HL-60 (cell line): Measurements from ENCODE around the gene OR7G1.

Experiments used
- DNase-seq, 2 experiments: peaks; one replicate each; pipeline ENCODE4 v3.0.0-alpha.2; 2010 to 2020; ENCODE audit warnings: low read depth in 1 of 2, low spot score in 1 of 2
- H3K27ac ChIP-seq: fragments of 250-450 bp; sonication (Bioruptor Pico); replicated peaks from 2 replicates; pipeline ENCODE4 v1.5.1; 2020; ENCODE audit warnings: mild to moderate bottlenecking, moderate library complexity
- H3K27me3 ChIP-seq: fragments of 250-450 bp; sonication (Bioruptor Pico); 2 replicates; pipeline ENCODE4 v1.5.1; 2021; ENCODE audit warnings: mild to moderate bottlenecking, moderate library complexity; ENCODE audit not compliant: insufficient read depth, poor library complexity, severe bottlenecking
- H3K4me3 ChIP-seq: replicated peaks from 2 replicates; pipeline ENCODE4 v1.5.1; 2011; ENCODE audit warnings: mild to moderate bottlenecking, control low read depth, low read length; ENCODE audit not compliant: insufficient read depth
- GABPA ChIP-seq: IDR thresholded peaks from 2 replicates; pipeline ENCODE4 v1.6.1; 2012; ENCODE audit warnings: low read depth
- POLR2AphosphoS5 ChIP-seq: IDR thresholded peaks from 2 replicates; pipeline ENCODE4 v1.6.1; 2012; ENCODE audit warnings: low read depth
- SPI1 ChIP-seq: IDR thresholded peaks from 2 replicates; pipeline ENCODE4 v1.6.1; 2012; ENCODE audit warnings: low read depth, mild to moderate bottlenecking, borderline replicate concordance
- TF ChIP-seq, protein P1 (sequence below): IDR thresholded peaks from one replicate; pipeline ENCODE4 v1.5.1; 2011; ENCODE audit warnings: low read length, control low read depth, inconsistent platforms; ENCODE audit not compliant: insufficient read depth
- TF ChIP-seq, protein P2 (sequence below): IDR thresholded peaks from 2 replicates; pipeline ENCODE4 v1.6.1; 2012; ENCODE audit warnings: low read depth; ENCODE audit not compliant: insufficient replicate concordance

OR7G1 gene

DNA sequence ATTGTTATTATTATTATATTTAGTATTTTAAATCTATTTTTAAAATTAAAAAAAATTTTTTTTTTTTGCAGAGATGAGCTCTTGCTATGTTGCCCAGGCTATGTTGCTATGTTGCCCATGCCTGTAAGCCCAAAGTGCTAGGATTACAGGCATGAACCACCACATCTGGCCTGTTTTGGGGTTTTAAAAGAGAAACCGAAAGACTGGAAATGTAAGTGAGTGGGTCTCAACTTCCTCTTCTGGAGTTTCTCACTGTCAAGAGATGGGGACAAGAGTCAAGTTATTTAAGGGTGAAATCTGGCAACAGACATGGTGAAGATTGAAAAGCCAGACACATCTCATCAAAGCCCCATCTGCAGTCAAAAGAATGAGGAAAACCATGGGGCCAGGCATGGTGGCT is 15.4 kb upstream of the OR7G1 start:
- Histone ChIP-seq H3K4me3 (no peak overlapping the region), H3K27me3 (no peaks in the 10 kb centered on the region), H3K27ac (no peak overlapping the region)
- TF ChIP-seq, protein P1, sequence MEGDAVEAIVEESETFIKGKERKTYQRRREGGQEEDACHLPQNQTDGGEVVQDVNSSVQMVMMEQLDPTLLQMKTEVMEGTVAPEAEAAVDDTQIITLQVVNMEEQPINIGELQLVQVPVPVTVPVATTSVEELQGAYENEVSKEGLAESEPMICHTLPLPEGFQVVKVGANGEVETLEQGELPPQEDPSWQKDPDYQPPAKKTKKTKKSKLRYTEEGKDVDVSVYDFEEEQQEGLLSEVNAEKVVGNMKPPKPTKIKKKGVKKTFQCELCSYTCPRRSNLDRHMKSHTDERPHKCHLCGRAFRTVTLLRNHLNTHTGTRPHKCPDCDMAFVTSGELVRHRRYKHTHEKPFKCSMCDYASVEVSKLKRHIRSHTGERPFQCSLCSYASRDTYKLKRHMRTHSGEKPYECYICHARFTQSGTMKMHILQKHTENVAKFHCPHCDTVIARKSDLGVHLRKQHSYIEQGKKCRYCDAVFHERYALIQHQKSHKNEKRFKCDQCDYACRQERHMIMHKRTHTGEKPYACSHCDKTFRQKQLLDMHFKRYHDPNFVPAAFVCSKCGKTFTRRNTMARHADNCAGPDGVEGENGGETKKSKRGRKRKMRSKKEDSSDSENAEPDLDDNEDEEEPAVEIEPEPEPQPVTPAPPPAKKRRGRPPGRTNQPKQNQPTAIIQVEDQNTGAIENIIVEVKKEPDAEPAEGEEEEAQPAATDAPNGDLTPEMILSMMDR: no peak
- no peak for TF ChIP-seq GABPA
- no peak for TF ChIP-seq SPI1
- TF ChIP-seq, protein P2, sequence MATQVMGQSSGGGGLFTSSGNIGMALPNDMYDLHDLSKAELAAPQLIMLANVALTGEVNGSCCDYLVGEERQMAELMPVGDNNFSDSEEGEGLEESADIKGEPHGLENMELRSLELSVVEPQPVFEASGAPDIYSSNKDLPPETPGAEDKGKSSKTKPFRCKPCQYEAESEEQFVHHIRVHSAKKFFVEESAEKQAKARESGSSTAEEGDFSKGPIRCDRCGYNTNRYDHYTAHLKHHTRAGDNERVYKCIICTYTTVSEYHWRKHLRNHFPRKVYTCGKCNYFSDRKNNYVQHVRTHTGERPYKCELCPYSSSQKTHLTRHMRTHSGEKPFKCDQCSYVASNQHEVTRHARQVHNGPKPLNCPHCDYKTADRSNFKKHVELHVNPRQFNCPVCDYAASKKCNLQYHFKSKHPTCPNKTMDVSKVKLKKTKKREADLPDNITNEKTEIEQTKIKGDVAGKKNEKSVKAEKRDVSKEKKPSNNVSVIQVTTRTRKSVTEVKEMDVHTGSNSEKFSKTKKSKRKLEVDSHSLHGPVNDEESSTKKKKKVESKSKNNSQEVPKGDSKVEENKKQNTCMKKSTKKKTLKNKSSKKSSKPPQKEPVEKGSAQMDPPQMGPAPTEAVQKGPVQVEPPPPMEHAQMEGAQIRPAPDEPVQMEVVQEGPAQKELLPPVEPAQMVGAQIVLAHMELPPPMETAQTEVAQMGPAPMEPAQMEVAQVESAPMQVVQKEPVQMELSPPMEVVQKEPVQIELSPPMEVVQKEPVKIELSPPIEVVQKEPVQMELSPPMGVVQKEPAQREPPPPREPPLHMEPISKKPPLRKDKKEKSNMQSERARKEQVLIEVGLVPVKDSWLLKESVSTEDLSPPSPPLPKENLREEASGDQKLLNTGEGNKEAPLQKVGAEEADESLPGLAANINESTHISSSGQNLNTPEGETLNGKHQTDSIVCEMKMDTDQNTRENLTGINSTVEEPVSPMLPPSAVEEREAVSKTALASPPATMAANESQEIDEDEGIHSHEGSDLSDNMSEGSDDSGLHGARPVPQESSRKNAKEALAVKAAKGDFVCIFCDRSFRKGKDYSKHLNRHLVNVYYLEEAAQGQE: no peak
- TF ChIP-seq POLR2AphosphoS5: no peak
- peak in 1 of 2 experiments; percentile 20 for DNase-seq

DNA sequence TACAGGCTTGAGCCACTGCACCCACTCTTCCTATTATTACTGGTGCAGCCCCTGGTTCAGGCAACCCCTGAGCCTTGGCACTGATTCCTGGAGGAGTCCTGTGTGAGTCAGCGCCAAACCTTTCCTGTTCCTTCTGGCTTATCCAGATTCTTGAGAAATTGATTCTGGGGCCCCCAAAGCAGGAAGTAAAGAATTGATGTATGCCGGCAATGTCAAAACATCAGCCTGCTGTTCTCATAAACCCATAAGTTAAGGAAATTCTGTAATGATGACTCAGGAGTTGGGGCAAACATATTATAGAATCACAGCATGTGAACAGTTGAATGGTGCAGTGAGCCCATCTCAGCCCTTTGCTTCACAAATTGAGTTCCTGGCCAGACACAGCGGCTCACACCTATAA is 12.6 kb upstream of the OR7G1 start:
- TF ChIP-seq, protein P2: no peak
- TF ChIP-seq SPI1 (no peak), GABPA (no peak), POLR2AphosphoS5 (no peak)
- Histone ChIP-seq H3K4me3 (no peak overlapping the region), H3K27me3 (no peaks in the 10 kb centered on the region), H3K27ac (no peak overlapping the region)
- DNase-seq: no peak

DNA sequence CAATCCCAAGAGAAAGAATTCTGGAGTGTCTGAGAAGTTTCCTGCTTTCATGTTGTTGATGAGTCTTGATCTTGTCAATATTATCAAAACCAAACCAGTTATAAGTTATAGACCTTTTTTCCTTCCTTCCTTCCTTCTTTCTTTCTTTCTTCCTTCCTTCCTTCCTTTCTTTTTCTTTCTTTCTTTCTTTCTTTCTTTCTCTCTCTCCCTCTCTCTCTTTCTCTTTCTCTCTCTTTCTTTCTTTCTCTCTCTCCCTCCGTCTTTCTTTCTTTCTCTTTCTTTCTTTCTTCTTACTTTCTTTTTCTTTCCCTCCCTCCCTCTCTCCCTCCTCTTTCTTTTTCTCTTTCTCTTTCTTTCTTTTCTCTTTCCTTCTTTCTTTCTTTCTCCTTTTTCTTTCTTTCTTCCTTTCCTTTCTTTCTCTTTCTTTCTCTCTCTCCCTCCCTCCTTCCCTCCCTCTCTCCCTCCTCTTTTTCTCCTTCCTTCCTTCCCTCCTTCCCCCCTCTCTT is 11.4 kb upstream of the OR7G1 start, which contains the start of gene OR7G3:
Gene OR7G3 (minus strand): TSS at position 51 of the 506 bp plus-strand sequence. CDS start 0 bp downstream, at position 51.
- no peaks in the 10 kb centered on the region for H3K27me3 ChIP-seq
- H3K4me3 ChIP-seq: no peak within 1 kb of the TSS
- no peak for DNase-seq
- TF ChIP-seq GABPA: no peak
- no peak for TF ChIP-seq SPI1
- TF ChIP-seq, protein P2: no peak
- TF ChIP-seq, protein P1: no peak
- no peak for TF ChIP-seq POLR2AphosphoS5
- H3K27ac ChIP-seq: no peak within 1 kb of the TSS
